Right lobe of liver (tissue), 6 donors: ENCODE data around the gene SCAF8. TPM values are rescaled to one million over a fixed set of nuclear protein-coding genes. Genes with fewer than 3 reads are reported as not detected.
A peak's percentile ranks its signal among the peaks of the same experiment; 100 is the strongest.

Experiments
- ATAC-seq, 4 donors: fragments of 200-7000 bp; cut with Tn5 transposase; one replicate each; pipeline ENCODE4 v1.9.1; 2020; ENCODE audit warnings: mild to moderate bottlenecking in 4 of 4, moderate library complexity in 4 of 4
- DNase-seq, 3 donors: peaks; one replicate each; pipeline ENCODE4 v3.0.0-alpha.2; 2020
- H3K27ac ChIP-seq, 3 donors: fragments of 200-600 bp; one replicate each; pipeline ENCODE4 v1.8.0; 2022
- H3K27me3 ChIP-seq, 2 donors: fragments of 200-600 bp; one replicate each; pipeline ENCODE4 v1.8.0; 2022
- H3K36me3 ChIP-seq, 4 donors: fragments of 200-600 bp; sonication (generic) in 1 of 4; one replicate each; pipeline versions ENCODE4 v1.5.1 to v1.8.0; 2017 to 2022; ENCODE audit warnings: control low read depth in 1 of 4
- H3K4me1 ChIP-seq, 4 donors: fragments of 200-600 bp; sonication (generic) in 1 of 4; one replicate each; pipeline versions ENCODE4 v1.5.1 to v1.8.0; 2017 to 2022; ENCODE audit warnings: control low read depth in 1 of 4
- H3K4me3 ChIP-seq, 3 donors: fragments of 200-600 bp; one replicate each; pipeline ENCODE4 v1.8.0; 2022
- H3K9me3 ChIP-seq, 4 donors: fragments of 200-600 bp; sonication (generic) in 1 of 4; one replicate each; pipeline versions ENCODE4 v1.5.1 to v1.8.0; 2017 to 2022; ENCODE audit warnings: control low read depth in 1 of 4
- POLR2A ChIP-seq: fragments of 450-650 bp; IDR thresholded peaks from one replicate; pipeline ENCODE4 v1.6.1; 2017; ENCODE audit warnings: antibody characterized with exemption, mild to moderate bottlenecking
- WGBS: methylation state at CpG from one replicate; pipeline ENCODE4 v1.1.6; 2018; ENCODE audit warnings: low coverage, low lambda C conversion rate; ENCODE audit not compliant: insufficient coverage; ENCODE audit errors: missing lambda C conversion rate; 5-methylcytosine and 5-hydroxymethylcytosine counted together
- intact Hi-C, 2 donors: fragments of 100-400 bp; cut with DNase I; formaldehyde crosslinking; loops; one replicate each; pipeline versions ENCODE4 v1.11.2 to v1.14.1; 2022
- total RNA-seq, 6 experiments: library from RNA; depleted of rRNA in 2 of 6; stranded (reverse); fragments of >200 nt in 2 of 6; fragmentation: NEBNext Ultra II Directional in 3 of 6; extraction: Animal tissue kit (Norgen Biotek cat#: 25700) in 3 of 6; gene quantifications; one replicate each; pipeline versions ENCODE4 v1.1.0 to v1.2.4, GENCODE V29; 2016 to 2023
- TF ChIP-seq, protein P1 (sequence below), 4 donors: fragments of 200-600 bp in 3 of 4; fragments of 450-650 bp in 1 of 4; IDR thresholded peaks; one replicate each; pipeline versions ENCODE4 v1.5.1 to v1.8.0; 2016 to 2022; ENCODE audit warnings: antibody characterized with exemption in 4 of 4, mild to moderate bottlenecking in 2 of 4
- donor health status: DM: no; HTN: yes; CAD: no.
- donor health status: DM: no; HTN: no; CAD: no.
- donor health status: DM: no; HTN: no; CAD: no.
- donor health status: DM: no; HTN: yes; CAD: no.
- donor health status: DM: no; HTN: yes; CAD: no.

SCAF8 gene
- total RNA-seq, 6 experiments from 2014 or later = 12.7 to 17.2 (median 14.3) TPM

DNA sequence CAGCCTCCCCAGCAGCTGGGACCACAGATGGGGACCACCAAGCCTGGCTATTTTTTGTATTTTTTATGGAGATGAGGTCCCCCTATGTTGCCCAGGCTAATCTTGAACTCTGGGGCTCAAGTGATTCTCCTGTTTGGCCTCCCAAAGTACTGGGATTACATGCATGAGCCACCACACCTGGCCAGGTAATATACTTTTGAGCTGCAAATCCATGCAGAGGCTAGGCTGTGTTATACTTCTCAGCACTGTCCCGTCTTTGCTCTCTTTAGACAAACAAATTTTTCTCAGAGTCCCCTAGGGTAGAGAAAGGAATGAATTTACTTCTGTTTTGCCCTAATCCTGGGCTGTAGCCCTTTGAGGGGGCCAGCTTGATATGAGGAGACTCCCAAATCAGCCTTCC, 13.4 kb upstream of the SCAF8 start:
- no peak for ATAC-seq
- intact Hi-C loops = no loop called here
- 75% methylated on average over 1 of the region's 1 CpG for WGBS

DNA sequence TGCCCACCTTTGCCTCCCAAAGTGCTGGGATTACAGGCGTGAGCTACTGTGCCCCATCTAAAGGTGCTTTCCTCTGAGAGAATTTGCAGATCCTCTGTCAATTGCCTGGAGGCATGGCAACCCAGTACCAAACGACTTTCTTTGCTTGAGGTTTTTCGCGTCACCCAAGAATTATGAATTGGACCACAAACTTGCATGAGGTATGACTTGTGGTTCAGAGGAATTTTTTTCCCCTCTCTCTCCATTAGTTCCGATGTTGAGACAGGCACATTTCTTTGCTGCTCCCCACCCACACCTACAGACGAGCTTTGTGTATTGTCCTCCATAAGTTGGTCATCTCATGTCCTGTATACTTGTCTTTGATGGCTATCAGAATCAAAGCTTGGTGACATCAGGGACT, 11.8 kb upstream of the SCAF8 start:
- TF ChIP-seq POLR2A = no peak
- TF ChIP-seq, protein P1, sequence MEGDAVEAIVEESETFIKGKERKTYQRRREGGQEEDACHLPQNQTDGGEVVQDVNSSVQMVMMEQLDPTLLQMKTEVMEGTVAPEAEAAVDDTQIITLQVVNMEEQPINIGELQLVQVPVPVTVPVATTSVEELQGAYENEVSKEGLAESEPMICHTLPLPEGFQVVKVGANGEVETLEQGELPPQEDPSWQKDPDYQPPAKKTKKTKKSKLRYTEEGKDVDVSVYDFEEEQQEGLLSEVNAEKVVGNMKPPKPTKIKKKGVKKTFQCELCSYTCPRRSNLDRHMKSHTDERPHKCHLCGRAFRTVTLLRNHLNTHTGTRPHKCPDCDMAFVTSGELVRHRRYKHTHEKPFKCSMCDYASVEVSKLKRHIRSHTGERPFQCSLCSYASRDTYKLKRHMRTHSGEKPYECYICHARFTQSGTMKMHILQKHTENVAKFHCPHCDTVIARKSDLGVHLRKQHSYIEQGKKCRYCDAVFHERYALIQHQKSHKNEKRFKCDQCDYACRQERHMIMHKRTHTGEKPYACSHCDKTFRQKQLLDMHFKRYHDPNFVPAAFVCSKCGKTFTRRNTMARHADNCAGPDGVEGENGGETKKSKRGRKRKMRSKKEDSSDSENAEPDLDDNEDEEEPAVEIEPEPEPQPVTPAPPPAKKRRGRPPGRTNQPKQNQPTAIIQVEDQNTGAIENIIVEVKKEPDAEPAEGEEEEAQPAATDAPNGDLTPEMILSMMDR (IDR thresholded peaks at IDR 0.05) = no peak
- Histone ChIP-seq H3K36me3 (no peaks in the 10 kb centered on the region), H3K27ac (no peak overlapping the region), H3K27me3 (no peaks in the 10 kb centered on the region), H3K4me3 (no peak overlapping the region), H3K9me3 (peaks cover 0 to 2% (median 0%) of the 10 kb centered on the region in 4 donors), H3K4me1 (no peaks in the 10 kb centered on the region)
- intact Hi-C loops = no loop called here
- DNase-seq (no peak), ATAC-seq (no peak)
- WGBS = 71% methylated on average over 6 of the region's 6 CpGs

More for the DNA sequence above, 13.4 kb upstream of the SCAF8 start:
- peaks cover 0 to 2% (median 0%) of the 10 kb centered on the region in 4 donors for H3K9me3 ChIP-seq
- TF ChIP-seq POLR2A = no peak
- TF ChIP-seq, protein P1 (IDR thresholded peaks at IDR 0.05) = no peak
- H3K4me1 ChIP-seq = no peaks in the 10 kb centered on the region
- H3K4me3 ChIP-seq = no peak overlapping the region
- no peak for DNase-seq
- H3K27ac ChIP-seq = no peak overlapping the region
- no peaks in the 10 kb centered on the region for H3K36me3 ChIP-seq
- H3K27me3 ChIP-seq = no peaks in the 10 kb centered on the region

DNA sequence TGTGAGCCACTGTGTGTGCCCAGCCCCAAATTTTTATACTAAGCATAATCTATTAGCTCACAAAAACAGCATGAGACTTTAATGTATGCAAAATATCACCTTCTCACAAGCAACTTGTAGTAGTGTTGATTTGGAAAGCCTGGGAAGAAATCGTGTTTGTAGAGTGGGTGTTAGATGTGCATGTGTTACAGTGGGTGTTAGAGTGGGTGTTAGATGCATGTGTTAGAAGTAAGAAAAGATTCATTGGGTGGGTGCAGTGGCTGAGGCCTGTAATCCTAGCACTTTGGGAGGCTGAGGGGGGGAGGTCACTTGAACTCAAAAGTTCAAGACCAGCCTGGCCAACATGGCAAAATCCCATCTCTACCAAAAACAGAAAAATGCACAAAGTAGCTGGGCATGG, 6.3 kb upstream of the SCAF8 start:
- Histone ChIP-seq H3K4me1 (no peaks in the 10 kb centered on the region), H3K4me3 (no peak overlapping the region), H3K9me3 (no peaks in the 10 kb centered on the region), H3K27ac (no peak overlapping the region), H3K27me3 (no peaks in the 10 kb centered on the region), H3K36me3 (no peaks in the 10 kb centered on the region)
- 71% methylated on average over 1 of the region's 1 CpG for WGBS
- ATAC-seq (no peak), DNase-seq (no peak)
- intact Hi-C loops = no loop called here
- TF ChIP-seq POLR2A = no peak

DNA sequence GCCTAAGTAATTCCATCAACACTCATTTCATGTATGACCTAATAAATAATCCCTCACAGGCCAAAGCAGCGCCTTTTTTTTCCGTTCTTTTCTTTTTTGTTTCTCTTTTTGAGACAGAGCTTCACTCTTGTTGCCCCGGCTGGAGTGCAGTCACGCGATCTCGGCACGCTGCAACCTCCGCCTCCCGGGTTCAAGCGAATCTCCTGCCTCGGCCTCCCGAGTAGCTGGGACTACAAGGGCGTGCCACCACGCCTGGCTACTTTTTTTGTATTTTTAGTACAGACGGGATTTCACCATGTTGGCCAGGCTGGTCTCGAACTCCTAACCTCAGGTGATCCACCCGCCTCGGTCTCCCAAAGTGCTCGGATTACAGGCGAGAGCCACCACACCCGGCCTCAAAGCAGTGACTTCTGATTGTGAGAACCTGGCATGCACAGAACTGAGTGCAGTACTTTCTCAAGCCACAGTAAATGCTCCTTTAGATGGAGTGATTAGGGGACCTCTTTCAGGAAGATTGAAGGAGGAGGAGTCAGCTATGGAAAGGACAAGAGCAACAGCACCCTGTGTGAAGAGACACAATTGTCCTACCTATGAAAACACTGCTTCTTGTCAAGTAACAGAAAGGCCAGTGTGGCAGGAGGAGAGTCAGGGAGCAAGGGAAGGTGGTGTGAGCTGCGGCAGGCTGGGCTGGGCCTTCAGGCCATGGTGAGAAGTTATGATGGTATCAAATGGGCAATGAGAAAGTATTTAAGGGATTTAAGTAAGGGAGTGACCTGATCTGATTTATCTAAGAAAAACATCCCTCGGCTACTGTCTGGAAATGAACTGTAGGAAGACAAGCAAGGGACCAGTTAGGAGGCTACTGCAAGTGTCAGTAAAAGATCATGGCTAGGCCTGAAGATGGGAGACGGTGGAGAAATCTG, 1.7 kb upstream of the SCAF8 start:
- H3K36me3 ChIP-seq = no peaks in the 10 kb centered on the region
- 86% methylated on average over 8 of the region's 24 CpGs for WGBS
- intact Hi-C loops = no loop called here
- H3K27ac ChIP-seq = no peak overlapping the region
- TF ChIP-seq POLR2A = no peak
- TF ChIP-seq, protein P1 (IDR thresholded peaks at IDR 0.05) = no peak
- H3K4me1 ChIP-seq = peaks cover 0 to 8% (median 0%) of the 10 kb centered on the region in 4 donors
- DNase-seq (no peak), ATAC-seq (no peak)
- no peak overlapping the region for H3K4me3 ChIP-seq
- no peaks in the 10 kb centered on the region for H3K9me3 ChIP-seq
- no peaks in the 10 kb centered on the region for H3K27me3 ChIP-seq

DNA sequence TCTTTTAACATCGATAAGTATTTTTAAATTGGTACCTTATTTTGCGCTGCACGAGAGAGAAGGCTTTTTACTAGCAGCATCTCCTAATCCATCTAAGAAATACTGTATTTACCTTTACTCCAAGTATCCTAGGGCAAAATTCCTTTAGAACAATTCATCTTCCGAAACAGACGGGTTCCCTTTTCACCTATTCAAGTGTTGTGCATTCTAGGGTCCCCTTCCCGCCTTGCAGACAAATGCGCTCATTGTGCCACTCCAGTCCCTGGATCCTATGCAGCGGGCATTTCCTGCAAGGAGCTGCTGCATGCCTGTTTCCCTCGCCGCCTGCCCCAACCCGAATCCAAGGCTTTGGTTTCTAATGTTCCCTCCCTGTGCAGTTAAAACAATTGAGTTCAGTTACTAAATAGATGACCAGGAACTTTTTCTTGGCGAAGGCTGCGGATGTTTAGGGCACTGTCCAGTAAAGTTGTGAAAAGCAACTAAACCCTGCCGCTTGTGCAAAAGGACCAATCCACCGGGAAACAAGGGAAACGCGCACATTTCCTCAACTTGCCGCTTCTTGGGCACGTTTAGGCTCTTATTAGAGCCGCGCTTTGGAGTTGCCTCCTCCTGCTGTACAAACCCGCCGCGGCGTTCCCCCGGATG, 556 bp upstream of the SCAF8 start:
- TF ChIP-seq, protein P1 (IDR thresholded peaks at IDR 0.05) = no peak
- peak; percentile 16 for TF ChIP-seq POLR2A
- intact Hi-C loops = no loop called here
- ATAC-seq = peak in 2 of 4 donors; percentile 1 to 2

More for the DNA sequence above, 556 bp upstream of the SCAF8 start:
- Histone ChIP-seq H3K27me3 (no peaks in the 10 kb centered on the region), H3K9me3 (no peaks in the 10 kb centered on the region), H3K4me1 (peaks cover 0 to 8% (median 0%) of the 10 kb centered on the region in 4 donors), H3K27ac (peak overlapping the region; percentile 96 to 100 (median 99)), H3K4me3 (peak overlapping the region; percentile 85 to 99 (median 98)), H3K36me3 (no peaks in the 10 kb centered on the region)
- 14% methylated on average over 13 of the region's 26 CpGs for WGBS
- peak in 1 of 3 donors; percentile 48 for DNase-seq
